B cell (primary cell): ENCODE data around the gene SLC9C2.

Experiments used
- CTCF ChIP-seq: fragments of 200-600 bp; IDR thresholded peaks from one replicate; pipeline ENCODE4 v1.8.0; 2022; ENCODE audit warnings: antibody characterized with exemption, mild to moderate bottlenecking
- EZH2 ChIP-seq: IDR thresholded peaks from 2 replicates; pipeline ENCODE4 v1.6.1; 2012; ENCODE audit warnings: borderline replicate concordance, low read depth, mild to moderate bottlenecking, moderate library complexity, low read length; ENCODE audit not compliant: insufficient read depth, poor library complexity, severe bottlenecking

DNA sequence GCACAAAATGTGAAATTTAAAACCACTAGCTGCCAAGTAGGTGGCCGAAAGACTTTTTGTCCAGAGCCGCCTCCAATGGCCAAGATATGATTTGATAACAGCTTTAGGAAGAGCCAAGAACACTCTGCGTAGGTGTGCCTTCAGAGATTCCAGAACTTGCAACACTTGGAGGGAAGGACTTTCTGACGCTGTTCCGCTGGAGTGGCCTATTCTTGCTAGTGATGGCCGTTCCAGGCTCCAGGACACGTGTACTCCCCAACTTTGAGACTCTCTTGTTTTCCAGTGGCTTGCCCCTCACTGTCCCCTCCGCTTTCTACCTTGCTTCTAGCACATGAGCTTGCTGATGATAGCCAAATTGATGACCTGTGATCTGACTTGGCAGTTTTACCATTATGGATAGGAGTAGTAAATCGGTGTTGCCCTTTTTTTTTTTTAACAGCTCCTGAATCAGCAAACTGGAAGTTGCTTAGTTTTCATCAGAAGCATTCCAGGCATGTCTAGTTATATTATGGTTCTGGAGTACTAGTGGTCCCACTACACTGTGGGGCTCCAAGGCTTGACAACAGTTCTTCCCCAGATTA lies 124.7 kb downstream of the SLC9C2 start:
- no peak for TF ChIP-seq CTCF
- no peak for TF ChIP-seq EZH2
